ENCODE data around the gene GATAD2A.
"Not testable (repeated sequence)": the region's sequence is repeated elsewhere in the genome, so short reads cannot be mapped to it uniquely, and the experiment has no call there.

Gene GATAD2A

GRCh38 chr19:19388568-19389555 is 16.6 kb upstream of the GATAD2A start:
- Histone ChIP-seq H3K36me3 (ENCODE audit: insufficient read depth, insufficient read length, low read length) (peaks cover 17% of the 10 kb centered on the region), H3K9ac (ENCODE audit: insufficient read length, low read depth) (no peak overlapping the region), H3K4me3 (ENCODE audit: insufficient read length, low read depth) (no peak overlapping the region), H3K4me1 (ENCODE audit: insufficient read depth, insufficient read length) (peaks cover 9% of the 10 kb centered on the region), H3K9me3 (ENCODE audit: insufficient read depth, low read length) (peaks cover 9% of the 10 kb centered on the region; the same call in 1 of the 2 replicates), H3K27me3 (ENCODE audit: insufficient read depth, insufficient read length) (no peaks in the 10 kb centered on the region)
- no peak for DNase-seq (ENCODE audit: low read depth, low spot score)
- TF ChIP-seq YY1 (IDR thresholded peaks at IDR 0.05; ENCODE audit: insufficient read depth, insufficient read length) (no peak), SUZ12 (IDR thresholded peaks at IDR 0.05; ENCODE audit: extremely low read depth, insufficient read depth, insufficient read length) (no peak), ZNF274 (IDR thresholded peaks at IDR 0.05; ENCODE audit: low read depth, low read length) (no peak)

GRCh38 chr19:19389683-19390082 is 15.8 kb upstream of the GATAD2A start:
- H3K27me3 ChIP-seq (ENCODE audit: insufficient read depth, insufficient read length); DNase-seq (ENCODE audit: low read depth, low spot score); H3K9ac ChIP-seq (ENCODE audit: insufficient read length, low read depth); H3K9me3 ChIP-seq (ENCODE audit: insufficient read depth, low read length); H3K4me3 ChIP-seq (ENCODE audit: insufficient read length, low read depth); H3K4me1 ChIP-seq (ENCODE audit: insufficient read depth, insufficient read length): not testable (repeated sequence)
- H3K36me3 ChIP-seq (ENCODE audit: insufficient read depth, insufficient read length, low read length), result peaks cover 17% of the 10 kb centered on the region

GRCh38 chr19:19394333-19394732 is 11.1 kb upstream of the GATAD2A start:
- not testable (repeated sequence) for H3K4me1 ChIP-seq (ENCODE audit: insufficient read depth, insufficient read length); H3K27me3 ChIP-seq (ENCODE audit: insufficient read depth, insufficient read length); DNase-seq (ENCODE audit: low read depth, low spot score); H3K4me3 ChIP-seq (ENCODE audit: insufficient read length, low read depth); H3K9ac ChIP-seq (ENCODE audit: insufficient read length, low read depth); H3K9me3 ChIP-seq (ENCODE audit: insufficient read depth, low read length); H3K36me3 ChIP-seq (ENCODE audit: insufficient read depth, insufficient read length, low read length)

- H3K4me1 ChIP-seq (ENCODE audit: insufficient read depth, insufficient read length), result peaks cover 8% of the 10 kb centered on the region
- no peak for DNase-seq (ENCODE audit: low read depth, low spot score)
- H3K9me3 ChIP-seq (ENCODE audit: insufficient read depth, low read length), result no peaks in the 10 kb centered on the region
- H3K4me3 ChIP-seq (ENCODE audit: insufficient read length, low read depth), result no peak overlapping the region
- peaks cover 1% of the 10 kb centered on the region for H3K27me3 ChIP-seq (ENCODE audit: insufficient read depth, insufficient read length)
- no peaks in the 10 kb centered on the region for H3K36me3 ChIP-seq (ENCODE audit: insufficient read depth, insufficient read length, low read length)
- no peak overlapping the region for H3K9ac ChIP-seq (ENCODE audit: insufficient read length, low read depth)
- TF ChIP-seq YY1 (IDR thresholded peaks at IDR 0.05; ENCODE audit: insufficient read depth, insufficient read length), result no peak
- no peak for TF ChIP-seq SUZ12 (IDR thresholded peaks at IDR 0.05; ENCODE audit: extremely low read depth, insufficient read depth, insufficient read length)
- TF ChIP-seq ZNF274 (IDR thresholded peaks at IDR 0.05; ENCODE audit: low read depth, low read length), result no peak
These were observed 5.6 kb upstream of the GATAD2A start for GRCh38 chr19:19399733-19400433.

- TF ChIP-seq SUZ12 (IDR thresholded peaks at IDR 0.05; ENCODE audit: extremely low read depth, insufficient read depth, insufficient read length) (no peak), ZNF274 (IDR thresholded peaks at IDR 0.05; ENCODE audit: low read depth, low read length) (no peak), YY1 (IDR thresholded peaks at IDR 0.05; ENCODE audit: insufficient read depth, insufficient read length) (no peak)
- Histone ChIP-seq H3K27me3 (ENCODE audit: insufficient read depth, insufficient read length) (peaks cover 5% of the 10 kb centered on the region), H3K36me3 (ENCODE audit: insufficient read depth, insufficient read length, low read length) (peaks cover 9% of the 10 kb centered on the region), H3K4me3 (ENCODE audit: insufficient read length, low read depth) (no peak overlapping the region), H3K9me3 (ENCODE audit: insufficient read depth, low read length) (no peaks in the 10 kb centered on the region), H3K4me1 (ENCODE audit: insufficient read depth, insufficient read length) (peaks cover 9% of the 10 kb centered on the region), H3K9ac (ENCODE audit: insufficient read length, low read depth) (peak overlapping the region; percentile 26)
- no peak for DNase-seq (ENCODE audit: low read depth, low spot score)
These were observed 2.7 kb upstream of the GATAD2A start for GRCh38 chr19:19402656-19403372.

GRCh38 chr19:19403373-19403901 is 2.0 kb upstream of the GATAD2A start:
- Histone ChIP-seq H3K27me3 (ENCODE audit: insufficient read depth, insufficient read length) (peaks cover 5% of the 10 kb centered on the region), H3K4me3 (ENCODE audit: insufficient read length, low read depth) (no peak overlapping the region), H3K36me3 (ENCODE audit: insufficient read depth, insufficient read length, low read length) (peaks cover 9% of the 10 kb centered on the region), H3K4me1 (ENCODE audit: insufficient read depth, insufficient read length) (peaks cover 9% of the 10 kb centered on the region), H3K9me3 (ENCODE audit: insufficient read depth, low read length) (no peaks in the 10 kb centered on the region), H3K9ac (ENCODE audit: insufficient read length, low read depth) (peak overlapping the region; percentile 26)
- no peak for DNase-seq (ENCODE audit: low read depth, low spot score)
- TF ChIP-seq SUZ12 (IDR thresholded peaks at IDR 0.05; ENCODE audit: extremely low read depth, insufficient read depth, insufficient read length) (no peak), YY1 (IDR thresholded peaks at IDR 0.05; ENCODE audit: insufficient read depth, insufficient read length) (no peak), ZNF274 (IDR thresholded peaks at IDR 0.05; ENCODE audit: low read depth, low read length) (no peak)

Measured in NT2/D1 (cell line).